Epithelial cell of esophagus (primary cell): Measurements from ENCODE around the gene VIPR2.

Experiments used
- DNase-seq: peaks from one replicate; pipeline ENCODE4 v3.0.0; 2010; ENCODE audit warnings: low read depth
- H3K4me3 ChIP-seq: 2 replicates; pipeline ENCODE4 v1.5.1; 2011; ENCODE audit warnings: mild to moderate bottlenecking, low read length, control low read depth
- TF ChIP-seq, protein P1 (sequence below): IDR thresholded peaks from 2 replicates; pipeline ENCODE4 v1.5.1; 2011; ENCODE audit warnings: low read depth, mild to moderate bottlenecking, low read length, control low read depth, inconsistent platforms; ENCODE audit not compliant: insufficient read depth; ENCODE audit errors: missing control alignments

VIPR2 gene

DNA sequence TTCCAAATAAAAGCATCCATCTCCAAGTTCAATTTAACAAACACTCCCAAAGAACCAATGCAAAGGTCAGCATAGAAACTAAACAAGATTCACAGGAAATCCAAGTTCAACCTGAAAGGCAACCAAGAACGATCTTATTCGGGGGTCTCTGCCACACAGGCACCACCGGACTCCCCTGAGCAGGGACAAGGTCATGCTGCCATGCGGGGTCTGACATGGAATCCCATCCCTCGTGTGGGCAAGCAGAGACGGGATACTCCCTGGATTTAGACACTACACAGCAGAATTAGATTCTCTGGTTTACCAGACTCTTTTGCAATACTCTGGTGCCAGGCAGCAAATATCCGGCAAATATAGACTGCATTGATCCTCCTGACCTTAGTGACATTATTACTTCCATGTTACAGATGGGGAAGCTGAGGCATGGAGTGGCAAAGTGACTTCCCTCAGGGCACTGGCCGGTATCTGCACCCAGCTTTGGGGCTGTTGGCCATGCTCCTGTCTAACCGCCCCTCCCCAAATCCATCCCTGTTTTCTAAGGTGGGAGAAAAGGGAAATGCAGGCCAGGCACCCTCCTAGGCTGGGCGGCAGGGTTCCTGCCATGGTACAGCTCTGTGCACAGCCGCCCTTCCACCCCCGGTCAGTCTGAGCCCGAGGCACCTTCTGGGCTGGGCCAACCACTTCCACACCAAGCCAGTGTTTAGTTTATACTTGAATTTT is 111.8 kb downstream of the VIPR2 start:
- TF ChIP-seq, protein P1, sequence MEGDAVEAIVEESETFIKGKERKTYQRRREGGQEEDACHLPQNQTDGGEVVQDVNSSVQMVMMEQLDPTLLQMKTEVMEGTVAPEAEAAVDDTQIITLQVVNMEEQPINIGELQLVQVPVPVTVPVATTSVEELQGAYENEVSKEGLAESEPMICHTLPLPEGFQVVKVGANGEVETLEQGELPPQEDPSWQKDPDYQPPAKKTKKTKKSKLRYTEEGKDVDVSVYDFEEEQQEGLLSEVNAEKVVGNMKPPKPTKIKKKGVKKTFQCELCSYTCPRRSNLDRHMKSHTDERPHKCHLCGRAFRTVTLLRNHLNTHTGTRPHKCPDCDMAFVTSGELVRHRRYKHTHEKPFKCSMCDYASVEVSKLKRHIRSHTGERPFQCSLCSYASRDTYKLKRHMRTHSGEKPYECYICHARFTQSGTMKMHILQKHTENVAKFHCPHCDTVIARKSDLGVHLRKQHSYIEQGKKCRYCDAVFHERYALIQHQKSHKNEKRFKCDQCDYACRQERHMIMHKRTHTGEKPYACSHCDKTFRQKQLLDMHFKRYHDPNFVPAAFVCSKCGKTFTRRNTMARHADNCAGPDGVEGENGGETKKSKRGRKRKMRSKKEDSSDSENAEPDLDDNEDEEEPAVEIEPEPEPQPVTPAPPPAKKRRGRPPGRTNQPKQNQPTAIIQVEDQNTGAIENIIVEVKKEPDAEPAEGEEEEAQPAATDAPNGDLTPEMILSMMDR = no peak
- no peak overlapping the region for H3K4me3 ChIP-seq
- DNase-seq = no peak

DNA sequence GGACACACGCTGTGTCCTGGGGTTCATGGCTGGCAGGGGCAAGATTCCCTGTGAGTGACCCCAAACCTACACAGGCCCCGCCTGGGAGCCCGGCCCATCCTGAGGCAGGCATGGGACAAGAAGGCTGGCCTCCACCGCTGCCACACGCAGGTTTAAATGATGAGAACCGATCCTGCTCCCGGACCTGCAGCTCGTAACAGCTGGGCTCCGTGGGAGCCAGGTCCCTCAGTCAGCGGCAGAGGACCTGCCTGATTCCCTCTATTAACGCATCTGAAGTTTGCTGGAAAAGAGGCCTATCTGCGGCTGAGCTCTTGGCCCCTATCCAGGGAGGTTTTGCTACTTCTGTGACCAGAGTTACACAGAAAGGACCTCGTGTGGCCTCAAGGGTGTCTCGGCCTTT is 112.3 kb downstream of the VIPR2 start:
- H3K4me3 ChIP-seq = no peak overlapping the region
- no peak for DNase-seq
- TF ChIP-seq, protein P1 = no peak

DNA sequence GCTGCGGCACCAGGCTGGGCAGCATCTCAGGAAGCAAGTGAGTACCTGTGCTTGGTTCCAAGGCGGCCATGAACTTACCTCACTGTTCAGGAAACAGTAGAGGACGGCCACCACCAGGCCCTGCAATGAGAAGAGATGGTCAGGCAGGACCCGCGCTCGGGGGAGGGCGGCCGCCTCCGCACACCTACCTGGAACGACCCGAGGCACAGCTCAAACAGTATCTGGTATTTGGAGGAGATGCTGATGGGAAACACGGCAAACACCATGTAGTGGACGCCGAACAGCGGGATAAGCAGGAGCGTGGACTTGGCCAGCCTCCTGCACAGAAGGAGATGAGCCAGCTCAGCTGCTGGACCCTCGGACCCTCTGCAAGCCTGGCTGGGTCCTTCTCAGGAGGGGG is 112.9 kb downstream of the VIPR2 start:
- no peak for DNase-seq
- TF ChIP-seq, protein P1 = no peak
- H3K4me3 ChIP-seq = no peak overlapping the region

DNA sequence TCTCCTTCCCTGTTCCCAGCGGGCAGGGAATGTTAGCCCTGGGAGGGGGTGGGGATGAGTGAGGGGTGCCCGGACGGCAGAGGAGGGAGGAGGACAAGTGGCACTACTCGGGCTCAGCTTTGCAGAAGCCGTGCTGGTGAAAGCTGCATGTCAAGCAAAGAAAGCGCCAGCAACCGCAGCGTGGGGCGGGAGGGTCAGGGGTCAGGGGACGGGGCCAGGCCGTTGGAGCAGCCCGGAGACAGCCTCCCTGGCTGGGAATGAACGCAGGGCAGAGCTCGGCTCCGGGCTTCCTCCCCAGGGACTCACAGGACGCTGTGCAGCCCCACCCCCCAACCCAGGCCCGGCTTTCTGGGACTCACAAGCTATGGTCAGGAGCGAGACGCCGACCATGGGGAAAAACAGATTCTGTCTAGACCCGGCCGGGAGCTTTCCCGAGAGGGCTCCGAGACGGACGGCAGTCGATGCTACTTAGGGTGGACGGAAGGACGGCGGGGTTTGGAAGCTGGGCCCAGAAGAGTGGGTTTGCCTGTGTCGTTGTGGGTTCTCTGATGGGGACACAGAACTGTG is 113.4 kb downstream of the VIPR2 start:
- H3K4me3 ChIP-seq = no peak overlapping the region
- TF ChIP-seq, protein P1 = no peak
- DNase-seq = no peak

DNA sequence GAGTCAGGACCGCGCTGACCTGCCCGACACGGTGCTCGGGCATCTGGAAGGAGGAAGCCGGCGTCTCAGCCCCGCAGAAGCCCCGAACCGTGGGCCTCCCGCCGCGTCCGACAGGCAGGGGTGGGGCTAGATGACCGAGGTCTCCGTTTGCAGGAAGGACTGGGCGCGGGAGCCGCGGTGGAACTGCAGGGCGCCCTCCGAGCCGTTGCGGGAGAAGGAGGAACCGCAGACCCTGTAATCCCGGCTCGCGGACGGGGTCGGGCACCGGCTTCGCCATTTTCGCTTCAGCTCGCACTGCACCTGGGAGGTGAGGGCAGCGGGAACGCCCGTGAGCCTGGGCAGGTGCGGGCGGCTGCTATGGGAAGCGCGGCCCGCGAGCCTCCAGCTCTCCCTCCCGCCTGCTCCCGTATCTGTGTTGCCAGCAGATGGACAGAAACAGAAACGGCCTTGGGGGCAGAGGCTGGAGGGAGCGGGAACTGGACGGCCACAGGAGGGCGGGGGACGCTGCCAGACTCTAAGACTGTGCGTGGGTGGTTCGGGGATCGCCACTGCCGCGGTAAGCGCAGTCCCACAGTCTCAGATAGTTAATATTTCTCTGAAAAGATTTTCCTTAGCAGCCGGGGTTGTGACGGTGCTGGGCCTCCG is 114.1 kb downstream of the VIPR2 start:
- TF ChIP-seq, protein P1 = no peak
- no peak for DNase-seq
- H3K4me3 ChIP-seq = peak overlapping the region; percentile 15

DNA sequence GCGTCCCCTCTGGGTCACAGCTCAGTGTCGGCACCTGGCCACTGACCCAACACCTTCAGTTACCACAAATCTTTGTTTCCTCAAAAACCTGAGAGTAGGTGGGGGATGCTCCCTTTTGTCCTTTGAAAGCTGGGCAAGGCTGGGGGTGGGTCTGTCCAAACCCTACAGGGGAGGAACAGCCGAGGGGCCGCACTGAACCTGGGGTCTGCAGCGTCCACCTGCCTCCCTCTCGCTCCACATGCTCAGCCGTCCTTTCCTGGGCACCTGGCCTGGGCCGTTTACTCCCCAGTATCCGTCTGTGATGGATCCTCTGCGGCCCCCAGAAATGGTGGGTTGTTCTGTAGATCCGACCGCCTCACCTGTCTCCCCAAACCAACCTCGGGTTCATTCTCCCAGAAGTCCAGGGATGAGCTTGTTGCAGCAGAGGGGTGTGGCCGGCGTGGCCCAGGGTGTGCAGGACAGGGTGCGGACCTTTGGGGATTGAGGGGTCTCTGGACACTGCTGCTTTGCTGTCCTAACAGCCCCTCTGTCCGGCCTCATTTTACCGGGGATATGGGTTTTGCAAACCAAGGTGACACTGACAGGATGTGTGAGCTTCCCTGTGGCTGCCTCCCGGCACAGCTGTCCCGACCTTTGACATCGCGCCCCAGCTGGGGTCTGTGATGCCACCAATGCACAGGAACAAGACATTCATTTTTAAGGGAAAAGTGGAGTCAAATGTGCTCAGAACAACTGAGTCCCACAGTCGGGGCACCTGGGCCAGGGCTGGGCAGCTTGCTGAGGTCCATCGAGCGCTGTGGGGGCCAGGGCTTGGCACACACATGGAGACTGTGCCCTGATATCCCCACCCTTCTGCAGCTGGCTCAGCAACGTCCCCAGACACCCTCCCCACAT is 115.9 kb downstream of the VIPR2 start:
- no peak overlapping the region for H3K4me3 ChIP-seq
- DNase-seq = no peak
- TF ChIP-seq, protein P1 = no peak
